Common myeloid progenitor, CD34-positive (primary cell): Measurements from ENCODE around the gene DHRSX.
A peak's percentile ranks its signal among the peaks of the same experiment; 100 is the strongest.

Experiments used
- CTCF ChIA-PET: fragments of 350-600 bp; sonication (Branson Sonifier 250); formaldehyde crosslinking; loops from one replicate; lab custom pipeline; 2021; ENCODE audit warnings: antibody characterized with exemption; lab: Charles Lee
- POLR2A ChIA-PET: fragments of 350-600 bp; sonication (Branson Sonifier 250); formaldehyde crosslinking; loops from one replicate; lab custom pipeline; 2021; ENCODE audit warnings: antibody characterized with exemption; lab: Charles Lee
- DNase-seq, 3 donors: peaks; one replicate each; pipeline versions ENCODE4 v3.0.0 to v3.0.0-alpha.2; 2013
- H3K27ac ChIP-seq, 2 experiments: 1 replicate in 1 of 2; 2 replicates in 1 of 2; pipeline ENCODE4 v1.7.0; 2013; ENCODE audit warnings: inconsistent platforms in 2 of 2, low read length in 2 of 2, mild to moderate bottlenecking in 2 of 2, low read depth in 1 of 2, moderate library complexity in 1 of 2; ENCODE audit not compliant: severe bottlenecking in 2 of 2, insufficient read depth in 1 of 2, poor library complexity in 1 of 2
- H3K27me3 ChIP-seq, 5 experiments: replicated peaks in 2 of 5; 1 replicate in 3 of 5; 2 replicates in 2 of 5; pipeline versions ENCODE4 v1.6.1 to v1.7.0; 2013; ENCODE audit warnings: low read length in 4 of 5, mild to moderate bottlenecking in 2 of 5, moderate library complexity in 2 of 5, inconsistent platforms in 1 of 5; ENCODE audit not compliant: insufficient read depth in 5 of 5, control insufficient read depth in 4 of 5
- H3K36me3 ChIP-seq, 4 experiments: 1 replicate in 2 of 4; 2 replicates in 2 of 4; pipeline versions ENCODE4 v1.6.1 to v1.7.0; 2013; ENCODE audit warnings: low read length in 3 of 4, control low read depth in 1 of 4, mild to moderate bottlenecking in 1 of 4; ENCODE audit not compliant: control insufficient read depth in 4 of 4, insufficient read depth in 4 of 4
- H3K4me1 ChIP-seq, 4 experiments: 1 replicate in 3 of 4; 2 replicates in 1 of 4; pipeline versions ENCODE4 v1.6.1 to v1.7.1; 2013; ENCODE audit warnings: low read length in 3 of 4, mild to moderate bottlenecking in 3 of 4, control low read depth in 1 of 4, inconsistent platforms in 1 of 4, moderate library complexity in 1 of 4; ENCODE audit not compliant: control insufficient read depth in 4 of 4, insufficient read depth in 4 of 4; ENCODE audit errors: control extremely low read depth in 1 of 4
- H3K4me3 ChIP-seq, 7 experiments: 1 replicate in 4 of 7; 2 replicates in 3 of 7; pipeline versions ENCODE4 v1.5.1 to v1.7.0; 2013; ENCODE audit warnings: mild to moderate bottlenecking in 7 of 7, low read length in 6 of 7, moderate library complexity in 6 of 7, inconsistent platforms in 2 of 7, low read depth in 2 of 7, control low read depth in 1 of 7; ENCODE audit not compliant: insufficient read depth in 4 of 7, control insufficient read depth in 1 of 7; ENCODE audit errors: extremely low read depth in 1 of 7
- H3K9me3 ChIP-seq, 5 experiments: 1 replicate in 4 of 5; 2 replicates in 1 of 5; pipeline versions ENCODE4 v1.6.1 to v1.7.1; 2013; ENCODE audit warnings: low read length in 4 of 5, mild to moderate bottlenecking in 2 of 5, inconsistent platforms in 1 of 5, low read depth in 1 of 5, moderate library complexity in 1 of 5; ENCODE audit not compliant: control insufficient read depth in 4 of 5, insufficient read depth in 2 of 5; ENCODE audit errors: control extremely low read depth in 1 of 5
- WGBS: methylation state at CpG from one replicate; pipeline ENCODE4 v1.1.5; 2013; ENCODE audit not compliant: insufficient coverage; 5-methylcytosine and 5-hydroxymethylcytosine counted together

Gene DHRSX

DNA sequence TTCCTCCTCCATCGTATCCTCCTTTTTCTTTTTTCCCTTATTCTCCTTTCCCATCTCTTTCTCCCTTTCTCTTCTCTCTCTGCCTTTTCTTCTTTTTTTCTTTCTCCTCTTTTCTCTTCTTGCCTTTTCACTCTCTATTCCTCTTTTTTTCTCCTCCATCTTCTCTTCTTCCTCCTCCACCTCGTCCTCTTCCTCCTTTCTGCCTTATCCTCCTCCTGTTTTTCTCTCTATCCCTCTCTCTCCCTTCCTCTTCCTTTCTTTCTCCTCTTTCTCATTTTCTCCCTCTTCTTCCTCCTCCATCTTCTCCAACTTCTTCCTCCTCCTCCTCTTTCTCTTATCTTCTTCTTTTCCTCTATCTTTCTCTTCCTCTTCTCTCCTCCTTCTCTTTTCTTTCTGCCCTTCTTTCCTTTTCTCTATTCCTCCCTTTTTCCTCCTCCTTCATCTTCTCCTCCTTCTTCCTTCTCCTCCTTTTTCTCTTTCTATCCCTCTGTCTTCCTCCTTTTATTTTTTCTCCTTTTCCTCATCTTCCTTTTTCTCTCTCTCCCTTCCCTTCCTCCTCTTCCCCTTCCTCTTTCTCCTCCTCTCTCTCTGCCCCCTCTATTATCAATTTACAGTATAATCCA, 269.1 kb downstream of the DHRSX start:
- POLR2A ChIA-PET = no interaction called here
- Histone ChIP-seq H3K27me3 (no peaks in the 10 kb centered on the region), H3K4me3 (no peak overlapping the region), H3K9me3 (peaks cover 0 to 2% (median 0%) of the 10 kb centered on the region in 5 experiments), H3K36me3 (peaks cover 0 to 5% (median 2%) of the 10 kb centered on the region in 4 experiments), H3K27ac (no peak overlapping the region), H3K4me1 (peaks cover 0 to 24% (median 13%) of the 10 kb centered on the region in 4 experiments)
- CTCF ChIA-PET = no interaction called here
- no peak for DNase-seq
- whole genome bisulfite sequencing = 100% methylated on average over 2 of the region's 2 CpGs

DNA sequence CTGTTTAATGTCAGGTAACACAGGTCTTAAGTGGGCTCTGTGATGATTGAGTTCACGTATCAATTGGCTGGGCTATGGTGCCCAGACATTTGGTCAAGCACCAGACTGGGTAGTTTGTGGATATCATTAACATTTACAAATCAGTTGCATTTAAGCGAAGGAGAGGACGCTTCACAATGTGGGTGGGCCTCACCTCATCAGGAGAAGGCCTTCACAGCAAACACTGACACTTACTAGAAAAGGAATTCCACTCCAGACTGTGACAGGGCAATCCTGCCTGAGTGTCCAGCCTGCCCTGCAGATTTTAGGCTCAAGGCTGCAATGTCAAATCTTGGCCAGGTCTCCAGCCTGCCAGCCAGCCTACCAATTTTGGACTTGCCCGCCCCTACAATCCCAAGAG, 270.3 kb downstream of the DHRSX start:
- no peak for DNase-seq
- 100% methylated on average over 1 of the region's 4 CpGs for WGBS
- no peak overlapping the region for H3K27ac ChIP-seq
- peaks cover 0 to 5% (median 2%) of the 10 kb centered on the region in 4 experiments for H3K36me3 ChIP-seq
- H3K27me3 ChIP-seq = no peaks in the 10 kb centered on the region
- POLR2A ChIA-PET = no interaction called here
- H3K4me3 ChIP-seq = no peak overlapping the region
- CTCF ChIA-PET = no interaction called here
- peaks cover 0 to 24% (median 13%) of the 10 kb centered on the region in 4 experiments for H3K4me1 ChIP-seq
- H3K9me3 ChIP-seq = peaks cover 0 to 2% (median 0%) of the 10 kb centered on the region in 5 experiments

DNA sequence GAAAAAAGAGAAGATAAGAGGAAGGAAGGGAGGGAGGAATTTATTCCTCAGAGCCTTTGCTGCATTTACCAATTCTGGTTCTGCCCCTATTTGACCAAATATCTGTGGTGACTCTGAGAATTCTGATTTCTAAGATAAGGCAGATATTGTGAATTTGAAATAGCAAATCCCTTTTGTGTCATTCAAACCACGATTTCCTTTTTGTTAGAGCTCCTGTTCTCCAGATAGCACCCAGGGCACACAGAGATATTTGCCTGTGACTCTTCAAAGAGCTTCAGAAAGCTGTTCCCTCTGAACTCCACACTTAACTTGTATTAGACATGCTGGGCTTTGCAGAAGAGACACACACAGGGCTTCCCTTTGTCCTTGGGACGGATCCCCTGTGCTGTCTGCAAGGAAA, 272.2 kb downstream of the DHRSX start:
- H3K36me3 ChIP-seq = peaks cover 0 to 4% (median 1%) of the 10 kb centered on the region in 4 experiments
- 67% methylated on average over 2 of the region's 2 CpGs for WGBS
- POLR2A ChIA-PET = no interaction called here

DNA sequence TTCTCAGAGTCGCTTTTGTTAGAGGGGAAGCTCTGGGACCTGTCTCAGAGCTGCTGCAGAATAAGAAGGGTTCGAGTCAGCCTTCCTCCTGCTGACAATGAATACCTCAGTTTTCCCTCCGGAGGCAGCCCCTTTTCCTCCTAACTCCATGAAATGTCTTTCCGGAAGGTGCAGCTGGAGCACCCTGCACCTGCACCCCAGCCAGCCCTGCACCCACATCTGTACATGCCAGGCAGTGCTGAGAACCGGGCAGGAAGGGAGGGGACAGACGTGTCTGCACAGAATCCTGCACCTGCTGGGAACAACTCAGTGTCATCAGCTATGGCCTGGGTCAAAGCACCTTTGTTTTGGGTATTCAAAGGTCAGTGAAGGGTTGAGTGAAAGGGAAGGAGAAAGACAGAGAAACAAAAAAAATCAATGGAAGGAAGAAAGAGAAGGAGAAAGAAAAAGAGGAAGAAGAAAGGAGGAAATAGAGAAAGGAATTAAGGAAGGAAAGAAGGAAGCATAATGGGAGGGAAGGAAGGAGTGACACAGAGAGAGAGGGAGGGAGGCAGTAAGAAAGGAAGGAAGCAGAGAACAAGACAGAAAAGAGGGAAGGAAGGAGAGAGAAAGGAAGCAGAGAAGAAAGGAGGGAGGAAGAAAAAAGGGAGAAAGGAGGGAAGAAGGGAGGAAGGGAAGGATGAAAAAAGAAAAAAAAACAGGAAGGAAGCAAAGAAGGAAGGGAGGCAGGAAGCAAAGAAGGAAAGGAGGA, 273.7 kb downstream of the DHRSX start:
- CTCF ChIA-PET = no interaction called here
- POLR2A ChIA-PET = no interaction called here
- Histone ChIP-seq H3K27ac (no peak overlapping the region), H3K4me1 (peaks cover 0 to 26% (median 19%) of the 10 kb centered on the region in 4 experiments), H3K4me3 (no peak overlapping the region), H3K27me3 (no peaks in the 10 kb centered on the region), H3K9me3 (peaks cover 2 to 14% (median 3%) of the 10 kb centered on the region in 5 experiments), H3K36me3 (peaks cover 0 to 11% (median 1%) of the 10 kb centered on the region in 4 experiments)
- 100% methylated on average over 6 of the region's 6 CpGs for WGBS
- DNase-seq = no peak

More for the DNA sequence above, 272.2 kb downstream of the DHRSX start:
- CTCF ChIA-PET = no interaction called here
- Histone ChIP-seq H3K27ac (no peak overlapping the region), H3K4me1 (peaks cover 0 to 33% (median 24%) of the 10 kb centered on the region in 4 experiments), H3K27me3 (no peaks in the 10 kb centered on the region), H3K4me3 (no peak overlapping the region), H3K9me3 (peaks cover 0 to 2% (median 0%) of the 10 kb centered on the region in 5 experiments)
- peak in 1 of 3 donors; percentile 41 for DNase-seq

DNA sequence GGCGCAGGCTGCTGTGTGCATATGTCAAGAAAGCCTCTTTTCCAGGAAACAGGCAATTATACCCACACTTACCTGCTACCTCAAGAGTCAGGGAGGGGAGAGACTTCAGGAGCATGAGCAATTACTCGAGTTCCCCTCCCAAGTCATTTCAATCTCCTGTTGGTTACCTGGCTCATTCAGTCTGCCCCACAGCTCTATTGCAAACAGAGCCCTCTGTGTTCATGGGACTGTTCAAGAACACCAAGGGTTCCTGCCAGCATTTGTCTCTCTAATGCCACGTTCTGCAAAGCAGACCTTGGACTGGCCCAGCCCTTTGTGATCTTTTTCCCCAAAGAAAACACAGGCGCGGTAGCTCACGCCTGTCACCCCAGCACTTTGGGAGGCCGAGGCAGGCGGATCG, 274.6 kb downstream of the DHRSX start:
- Histone ChIP-seq H3K4me1 (peaks cover 0 to 26% (median 19%) of the 10 kb centered on the region in 4 experiments), H3K27me3 (no peaks in the 10 kb centered on the region), H3K4me3 (no peak overlapping the region), H3K9me3 (peaks cover 2 to 22% (median 9%) of the 10 kb centered on the region in 5 experiments), H3K27ac (no peak overlapping the region), H3K36me3 (peaks cover 0 to 14% (median 1%) of the 10 kb centered on the region in 4 experiments)
- POLR2A ChIA-PET = no interaction called here
- no peak for DNase-seq
- 95% methylated on average over 5 of the region's 9 CpGs for WGBS
- CTCF ChIA-PET = no interaction called here

DNA sequence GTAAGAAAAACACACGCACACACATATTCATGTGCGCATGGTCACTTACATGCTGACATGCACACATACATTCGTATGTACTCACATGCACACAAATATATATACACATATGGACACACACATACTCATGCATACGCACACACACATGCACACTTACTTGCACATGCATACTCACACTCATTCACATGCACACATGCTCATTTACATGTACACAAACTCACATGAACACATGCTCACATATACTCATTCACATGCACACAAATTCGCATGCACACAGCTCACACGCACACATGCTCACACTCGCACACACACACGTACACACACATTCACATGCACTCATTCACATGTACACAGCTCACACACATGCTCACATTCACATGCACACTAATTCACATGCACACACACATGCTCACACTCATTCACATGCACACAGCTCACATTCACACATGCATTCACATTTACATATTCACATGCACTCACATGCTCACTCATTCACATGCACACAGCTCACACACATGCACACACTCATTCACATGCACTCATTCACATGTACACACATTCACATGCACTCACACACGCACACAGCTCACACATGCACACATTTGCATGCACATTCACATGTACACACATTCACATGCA, 276.1 kb downstream of the DHRSX start:
- ChIA-PET POLR2A (no interaction called here), CTCF (no interaction called here)
- peaks cover 0 to 26% (median 19%) of the 10 kb centered on the region in 4 experiments for H3K4me1 ChIP-seq
- H3K4me3 ChIP-seq = no peak overlapping the region
- DNase-seq = no peak
- H3K36me3 ChIP-seq = peaks cover 5 to 28% (median 9%) of the 10 kb centered on the region in 4 experiments
- no peaks in the 10 kb centered on the region for H3K27me3 ChIP-seq
- WGBS = 95% methylated on average over 8 of the region's 9 CpGs
- H3K27ac ChIP-seq = no peak overlapping the region
- peaks cover 3 to 34% (median 21%) of the 10 kb centered on the region in 5 experiments for H3K9me3 ChIP-seq
